GM13977 (cell line): ENCODE measurements around the gene IL6R.

Experiments used
- DNase-seq: peaks from one replicate; pipeline ENCODE4 v3.0.0; 2012; ENCODE audit warnings: low spot score
- CTCF ChIP-seq: IDR thresholded peaks from 2 replicates; pipeline ENCODE4 v1.5.1; 2012; ENCODE audit warnings: mild to moderate bottlenecking, control low read depth; ENCODE audit not compliant: insufficient read depth; ENCODE audit errors: extremely low read depth, missing control alignments
- in situ Hi-C: fragments of 300-500 bp; cut with MboI; formaldehyde crosslinking; loops from one replicate; pipeline ENCODE4 v1.12.0; 2022; ENCODE audit warnings: low sequenced_read_pairs, low pct_unique_long_range_greater_than_20kb, mixed read lengths, inconsistent platforms; ENCODE audit not compliant: unreplicated experiment

Gene IL6R

DNA sequence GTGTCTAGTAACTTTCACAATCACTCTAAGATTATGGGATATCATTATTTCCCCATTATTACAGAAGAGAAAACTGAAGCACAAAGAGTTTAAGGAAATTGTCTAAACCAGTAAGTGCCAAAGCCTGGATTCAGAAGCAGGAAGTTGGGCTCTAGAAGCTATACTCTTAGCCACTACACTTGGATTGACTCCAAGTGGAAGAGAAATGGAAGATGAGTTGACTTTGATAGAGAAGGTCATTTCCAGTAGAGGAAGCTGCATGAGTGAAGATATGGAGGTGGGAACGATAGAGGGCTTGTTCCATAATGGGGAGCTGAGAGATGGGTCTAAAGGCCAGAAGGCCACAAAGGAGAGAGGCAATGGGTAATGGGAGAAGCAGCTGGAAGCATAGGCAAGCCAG lies 85.2 kb downstream of the IL6R start:
- in situ Hi-C loops = no loop called here
- no peak for TF ChIP-seq CTCF
- no peak for DNase-seq

GRCh38 chr1:154492115-154492514 lies 87.0 kb downstream of the IL6R start:
- no peak for TF ChIP-seq CTCF
- DNase-seq = no peak
- in situ Hi-C loops = no loop called here

- in situ Hi-C loops = no loop called here
- no peak for TF ChIP-seq CTCF
- DNase-seq = no peak
Measured at GRCh38 chr1:154493276-154493675, 88.1 kb downstream of the IL6R start.

- TF ChIP-seq CTCF = no peak
- no peak for DNase-seq
- in situ Hi-C loops = no loop called here
Measured at GRCh38 chr1:154495496-154496273, 90.5 kb downstream of the IL6R start.

DNA sequence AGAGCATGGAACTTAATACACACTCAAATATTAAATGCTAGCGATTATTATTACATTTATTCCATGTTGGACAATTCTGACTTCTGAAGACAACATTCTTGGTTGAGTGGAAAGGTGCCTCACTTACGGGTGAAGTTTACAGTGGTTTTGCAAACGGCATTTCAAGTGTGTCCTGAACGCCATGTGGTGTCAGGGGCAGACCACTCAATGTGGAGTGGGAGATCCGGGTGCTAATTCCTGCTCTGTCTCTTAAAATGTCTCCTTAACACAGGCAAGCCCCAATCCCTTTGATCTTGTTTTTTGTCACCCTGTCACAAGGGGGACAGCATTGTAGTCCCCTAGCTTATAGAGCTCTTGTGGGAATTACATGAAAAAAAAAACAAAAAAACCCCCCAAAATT lies 91.2 kb downstream of the IL6R start:
- no peak for TF ChIP-seq CTCF
- in situ Hi-C loops = no loop called here
- DNase-seq = no peak

- DNase-seq = peak; percentile 50
- no peak for TF ChIP-seq CTCF
- in situ Hi-C loops = no loop called here
Measured at GRCh38 chr1:154497026-154497806, 92.1 kb downstream of the IL6R start.
